H9 (cell line): ENCODE data around the gene DEK. TPM values are rescaled to one million over a fixed set of nuclear protein-coding genes. Genes with fewer than 3 reads are reported as not detected.
A peak's percentile ranks its signal among the peaks of the same experiment; 100 is the strongest.

Experiments
- DNase-seq: peaks from one replicate; pipeline ENCODE4 v3.0.0-alpha.2; 2017
- H2AFZ ChIP-seq: one replicate; pipeline ENCODE4 v1.6.1; 2013; ENCODE audit warnings: mild to moderate bottlenecking, low read length, control low read depth, moderate library complexity
- H2AK5ac ChIP-seq: 2 replicates; pipeline ENCODE4 v1.6.1; 2013; ENCODE audit warnings: low read length, control low read depth, mixed read lengths; ENCODE audit not compliant: insufficient read length
- H2BK120ac ChIP-seq: one replicate; pipeline ENCODE4 v1.6.1; 2013; ENCODE audit warnings: low read depth, mild to moderate bottlenecking, low read length, control low read depth, inconsistent platforms; ENCODE audit not compliant: poor library complexity, severe bottlenecking
- H2BK12ac ChIP-seq: 2 replicates; pipeline ENCODE4 v1.6.1; 2013; ENCODE audit warnings: low read length, control low read depth, mixed read lengths, low read depth; ENCODE audit not compliant: insufficient read length
- H2BK15ac ChIP-seq: 2 replicates; pipeline ENCODE4 v1.6.1; 2013; ENCODE audit warnings: low read depth, low read length, control low read depth
- H2BK20ac ChIP-seq: one replicate; pipeline ENCODE4 v1.6.1; 2013; ENCODE audit warnings: low read depth, mild to moderate bottlenecking, low read length, control low read depth, inconsistent platforms; ENCODE audit not compliant: poor library complexity, severe bottlenecking
- H2BK5ac ChIP-seq: 2 replicates; pipeline ENCODE4 v1.6.1; 2013; ENCODE audit warnings: low read length, control low read depth, mixed read lengths; ENCODE audit not compliant: insufficient read length
- H3K14ac ChIP-seq: 2 replicates; pipeline ENCODE4 v1.6.1; 2013; ENCODE audit warnings: low read length, control low read depth; ENCODE audit not compliant: insufficient read depth
- H3K18ac ChIP-seq: 2 replicates; pipeline ENCODE4 v1.6.1; 2013; ENCODE audit warnings: low read depth, mild to moderate bottlenecking, mixed read lengths, low read length, control low read depth; ENCODE audit not compliant: insufficient read length
- H3K23ac ChIP-seq: 2 replicates; pipeline ENCODE4 v1.6.1; 2013; ENCODE audit warnings: low read length, control low read depth, mixed read lengths, low read depth; ENCODE audit not compliant: insufficient read length
- H3K23me2 ChIP-seq: 2 replicates; pipeline ENCODE4 v1.6.1; 2013; ENCODE audit warnings: low read depth, mild to moderate bottlenecking, mixed read lengths, low read length, control low read depth; ENCODE audit not compliant: insufficient read length, poor library complexity, severe bottlenecking
- H3K27ac ChIP-seq: 2 replicates; pipeline ENCODE4 v1.5.1; 2013; ENCODE audit warnings: low read length, control low read depth, mixed read lengths, low read depth; ENCODE audit not compliant: insufficient read length
- H3K27me3 ChIP-seq: 2 replicates; pipeline ENCODE4 v1.6.1; 2013; ENCODE audit warnings: low read length, control low read depth, inconsistent platforms; ENCODE audit not compliant: insufficient read depth
- H3K4ac ChIP-seq: 2 replicates; pipeline ENCODE4 v1.6.1; 2013; ENCODE audit warnings: low read depth, mild to moderate bottlenecking, control low read depth, inconsistent platforms, low read length, moderate library complexity
- H3K4me1 ChIP-seq: 2 replicates; pipeline ENCODE4 v1.6.1; 2013; ENCODE audit warnings: low read length, control low read depth, inconsistent platforms; ENCODE audit not compliant: insufficient read depth
- H3K4me2 ChIP-seq: 2 replicates; pipeline ENCODE4 v1.6.1; 2013; ENCODE audit warnings: low read length, control low read depth, mixed read lengths; ENCODE audit not compliant: insufficient read length, insufficient read depth
- H3K56ac ChIP-seq: 2 replicates; pipeline ENCODE4 v1.6.1; 2013; ENCODE audit warnings: low read depth, mild to moderate bottlenecking, mixed read lengths, low read length, control low read depth; ENCODE audit not compliant: insufficient read length
- H3K79me1 ChIP-seq: 2 replicates; pipeline ENCODE4 v1.6.1; 2013; ENCODE audit warnings: low read depth, mild to moderate bottlenecking, moderate library complexity, low read length, control low read depth, inconsistent platforms; ENCODE audit not compliant: insufficient read depth, poor library complexity, severe bottlenecking
- H3K79me2 ChIP-seq: 2 replicates; pipeline ENCODE4 v1.6.1; 2013; ENCODE audit warnings: low read length, control low read depth, inconsistent platforms; ENCODE audit not compliant: insufficient read depth
- H3K9ac ChIP-seq: 2 replicates; pipeline ENCODE4 v1.6.1; 2013; ENCODE audit warnings: low read length, control low read depth, mixed read lengths; ENCODE audit not compliant: insufficient read length; ENCODE audit errors: extremely low read depth
- H3K9me3 ChIP-seq: one replicate; pipeline ENCODE4 v1.6.1; 2013; ENCODE audit warnings: low read depth, low read length, inconsistent platforms; ENCODE audit not compliant: control insufficient read depth
- H3T11ph ChIP-seq: one replicate; pipeline ENCODE4 v1.6.1; 2013; ENCODE audit warnings: mild to moderate bottlenecking, low read length, control low read depth, inconsistent platforms
- H4K20me1 ChIP-seq: one replicate; pipeline ENCODE4 v1.6.1; 2013; ENCODE audit not compliant: control insufficient read depth, insufficient read length, insufficient read depth
- H4K5ac ChIP-seq: 2 replicates; pipeline ENCODE4 v1.6.1; 2013; ENCODE audit warnings: low read depth, mild to moderate bottlenecking, mixed read lengths, low read length, control low read depth; ENCODE audit not compliant: insufficient read length
- H4K8ac ChIP-seq: replicated peaks from 2 replicates; pipeline ENCODE4 v1.6.1; 2013; ENCODE audit warnings: low read length, control low read depth, mixed read lengths, low read depth; ENCODE audit not compliant: insufficient read length
- H4K91ac ChIP-seq: 2 replicates; pipeline ENCODE4 v1.6.1; 2013; ENCODE audit warnings: low read depth, mild to moderate bottlenecking, moderate library complexity, mixed read lengths, low read length, control low read depth; ENCODE audit not compliant: insufficient read length
- H3K27ac Mint-ChIP-seq, 3 experiments: 2 replicates in 2 of 3; 3 replicates in 1 of 3; pipeline ENCODE4 v1.8.0; 2020 to 2021; ENCODE audit warnings: mixed read lengths in 3 of 3, mild to moderate bottlenecking in 1 of 3, moderate library complexity in 1 of 3
- H3K27me3 Mint-ChIP-seq: 2 replicates; pipeline ENCODE4 v1.8.0; 2021; ENCODE audit warnings: low read depth, mild to moderate bottlenecking, moderate library complexity, mixed read lengths
- H3K36me3 Mint-ChIP-seq, 3 experiments: 2 replicates in 2 of 3; 3 replicates in 1 of 3; pipeline ENCODE4 v1.8.0; 2020 to 2021; ENCODE audit warnings: low read depth in 3 of 3, mixed read lengths in 3 of 3; ENCODE audit not compliant: insufficient read depth in 1 of 3
- H3K4me1 Mint-ChIP-seq, 2 experiments: 2 replicates each; pipeline ENCODE4 v1.8.0; 2020; ENCODE audit warnings: mixed read lengths in 2 of 2
- H3K4me3 Mint-ChIP-seq, 2 experiments: 2 replicates in 1 of 2; 3 replicates in 1 of 2; pipeline ENCODE4 v1.8.0; 2020 to 2021; ENCODE audit warnings: mild to moderate bottlenecking in 2 of 2, mixed read lengths in 2 of 2, moderate library complexity in 1 of 2
- H3K9me3 Mint-ChIP-seq, 2 experiments: 2 replicates in 1 of 2; 3 replicates in 1 of 2; pipeline ENCODE4 v1.8.0; 2020; ENCODE audit warnings: mild to moderate bottlenecking in 2 of 2, mixed read lengths in 2 of 2, moderate library complexity in 1 of 2
- CTCF ChIP-seq: fragments of 200-600 bp; sonication (generic); conservative IDR thresholded peaks from 3 replicates; pipeline ENCODE4 v1.8.0; 2021; ENCODE audit warnings: antibody characterized with exemption, mild to moderate bottlenecking
- WGBS: extraction: QIAGEN DNeasy Blood & Tissue Kit; methylation state at CpG from one replicate; pipeline ENCODE4 v1.1.7; 2013; ENCODE audit warnings: missing lambda C conversion rate, low lambda C conversion rate, mixed read lengths; ENCODE audit not compliant: insufficient read length; ENCODE audit errors: extremely low coverage; 5-methylcytosine and 5-hydroxymethylcytosine counted together
- total RNA-seq: library from RNA; stranded (reverse); gene quantifications from 2 replicates; pipeline ENCODE4 v1.2.1, GENCODE V29; 2021

DEK gene
- total RNA-seq, 1 experiment from 2014 or later: 217 TPM

- H2BK20ac ChIP-seq: no peak overlapping the region
- no peak overlapping the region for H2AFZ ChIP-seq
- no peaks in the 10 kb centered on the region for H3K27me3 ChIP-seq
- no peak overlapping the region for H3K56ac ChIP-seq
- no peak for DNase-seq
- H3K79me2 ChIP-seq: peaks cover 3% of the 10 kb centered on the region; the same call in 1 of the 2 replicates
- TF ChIP-seq CTCF: no peak
- H2AK5ac ChIP-seq: no peak overlapping the region
- no peak overlapping the region for H4K91ac ChIP-seq
- H3K23me2 ChIP-seq: no peaks in the 10 kb centered on the region
- peaks cover 13% of the 10 kb centered on the region for H3K79me1 ChIP-seq
- Mint-ChIP-seq H3K27me3 (no peaks in the 10 kb centered on the region), H3K9me3 (no peaks in the 10 kb centered on the region), H3K4me3 (no peak overlapping the region), H3K27ac (peak overlapping the region in 2 of 3 experiments; percentile 58 to 75; a peak in 4 of 7 replicates), H3K36me3 (peaks cover 73 to 93% (median 83%) of the 10 kb centered on the region in 3 experiments), H3K4me1 (peaks cover 23 to 31% of the 10 kb centered on the region in 2 experiments)
- no peak overlapping the region for H3K27ac ChIP-seq
- no peak overlapping the region for H2BK5ac ChIP-seq
- no peak overlapping the region for H2BK12ac ChIP-seq
- no peak overlapping the region for H3T11ph ChIP-seq
- H2BK120ac ChIP-seq: no peak overlapping the region
- no peak overlapping the region for H3K9ac ChIP-seq
- no peak overlapping the region for H4K8ac ChIP-seq
- no peak overlapping the region for H2BK15ac ChIP-seq
- H3K4me2 ChIP-seq: no peak overlapping the region
- WGBS: no CpG with 5 or more reads among the region's 1 CpG
- H3K23ac ChIP-seq: no peak overlapping the region
- H4K5ac ChIP-seq: no peak overlapping the region
- H3K4ac ChIP-seq: no peak overlapping the region
- no peaks in the 10 kb centered on the region for H3K9me3 ChIP-seq
- no peak overlapping the region for H3K14ac ChIP-seq
- no peak overlapping the region for H3K18ac ChIP-seq
- no peaks in the 10 kb centered on the region for H4K20me1 ChIP-seq
- no peaks in the 10 kb centered on the region; the same call in 1 of the 2 replicates for H3K4me1 ChIP-seq
These were observed 22.9 kb downstream of the DEK start for GRCh38 chr6:18241208-18242038.
